C4-2B (cell line): Measurements from ENCODE around the gene EPSTI1.

Source experiments
- ZFX ChIP-seq: fragments of 450-650 bp; IDR thresholded peaks from 2 replicates; pipeline ENCODE4 v1.6.1; 2017
- TF ChIP-seq, protein P1 (sequence below): fragments of 450-650 bp; conservative IDR thresholded peaks from 2 replicates; pipeline ENCODE4 v1.5.1; 2017; ENCODE audit warnings: mild to moderate bottlenecking

DNA sequence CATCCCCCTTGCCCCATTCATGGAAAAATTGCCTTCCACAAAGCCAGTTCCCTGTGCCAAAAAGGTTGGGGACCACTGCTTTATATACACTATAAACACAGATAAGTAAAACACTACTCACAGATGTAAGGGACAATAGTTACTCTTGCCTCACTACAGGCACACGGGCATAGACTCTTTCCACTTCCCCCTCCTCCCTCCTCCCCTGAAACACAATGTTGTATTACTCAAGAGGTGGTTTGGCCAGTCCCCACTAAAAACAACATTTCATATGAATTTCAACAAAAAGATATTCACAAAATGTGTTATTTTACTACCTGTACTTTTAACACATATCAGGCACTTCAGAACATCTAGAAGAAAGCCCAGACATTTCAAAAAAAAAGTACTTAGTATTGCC is 45.1 kb downstream of the EPSTI1 start:
- TF ChIP-seq, protein P1, sequence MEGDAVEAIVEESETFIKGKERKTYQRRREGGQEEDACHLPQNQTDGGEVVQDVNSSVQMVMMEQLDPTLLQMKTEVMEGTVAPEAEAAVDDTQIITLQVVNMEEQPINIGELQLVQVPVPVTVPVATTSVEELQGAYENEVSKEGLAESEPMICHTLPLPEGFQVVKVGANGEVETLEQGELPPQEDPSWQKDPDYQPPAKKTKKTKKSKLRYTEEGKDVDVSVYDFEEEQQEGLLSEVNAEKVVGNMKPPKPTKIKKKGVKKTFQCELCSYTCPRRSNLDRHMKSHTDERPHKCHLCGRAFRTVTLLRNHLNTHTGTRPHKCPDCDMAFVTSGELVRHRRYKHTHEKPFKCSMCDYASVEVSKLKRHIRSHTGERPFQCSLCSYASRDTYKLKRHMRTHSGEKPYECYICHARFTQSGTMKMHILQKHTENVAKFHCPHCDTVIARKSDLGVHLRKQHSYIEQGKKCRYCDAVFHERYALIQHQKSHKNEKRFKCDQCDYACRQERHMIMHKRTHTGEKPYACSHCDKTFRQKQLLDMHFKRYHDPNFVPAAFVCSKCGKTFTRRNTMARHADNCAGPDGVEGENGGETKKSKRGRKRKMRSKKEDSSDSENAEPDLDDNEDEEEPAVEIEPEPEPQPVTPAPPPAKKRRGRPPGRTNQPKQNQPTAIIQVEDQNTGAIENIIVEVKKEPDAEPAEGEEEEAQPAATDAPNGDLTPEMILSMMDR = no peak
- no peak for TF ChIP-seq ZFX
